A549 (cell line): ENCODE data around the gene ICAM4. TPM values are rescaled to one million over a fixed set of nuclear protein-coding genes. Genes with fewer than 3 reads are reported as not detected.

Source experiments
- ATAC-seq, 2 experiments: fragments of 200-7000 bp in 1 of 2; fragments of >200 bp in 1 of 2; cut with Nextera tagmentation in 1 of 2; cut with Tn5 transposase in 1 of 2; 3 replicates each; pipeline versions ENCODE4 v1.8.0 to v1.9.1; 2018 to 2020; ENCODE audit warnings: mild to moderate bottlenecking in 1 of 2, moderate library complexity in 1 of 2
- CTCF ChIA-PET: fragments of 300-600 bp; sonication (Branson Sonifier 250); formaldehyde crosslinking; extraction: SDS; loops from one replicate; lab custom pipeline; 2021; ENCODE audit warnings: antibody characterized with exemption, inconsistent platforms; lab: Yijun Ruan, JAX
- POLR2A ChIA-PET: fragments of 350-600 bp; formaldehyde crosslinking; extraction: SDS; loops from one replicate; lab custom pipeline; 2021; ENCODE audit warnings: antibody characterized with exemption, inconsistent platforms; lab: Yijun Ruan, JAX
- DNase-seq, 2 experiments: peaks; one replicate each; pipeline versions ENCODE4 v3.0.0 to v3.0.0-alpha.2; 2011 to 2016; ENCODE audit warnings: low read depth in 1 of 2, low spot score in 1 of 2
- FAIRE-seq: peaks from 2 replicates; lab custom pipeline; 2011; peaks lifted over from hg19 to GRCh38; lab: Jason Lieb, UNC
- H3K27ac ChIP-seq, 2 experiments: fragments of >200 bp; sonication (Bioruptor Twin); formaldehyde crosslinking; 3 replicates each; pipeline ENCODE4 v1.5.1; 2016 to 2017
- H3K4me1 ChIP-seq: fragments of >200 bp; sonication (Bioruptor Twin); formaldehyde crosslinking; 3 replicates; pipeline ENCODE4 v1.6.1; 2016
- H3K4me2 ChIP-seq: fragments of >200 bp; sonication (Bioruptor Twin); formaldehyde crosslinking; 3 replicates; pipeline ENCODE4 v1.6.1; 2016
- H3K4me3 ChIP-seq: fragments of >200 bp; sonication (Bioruptor Twin); formaldehyde crosslinking; 3 replicates; pipeline ENCODE4 v1.5.1; 2016
- H3K9me3 ChIP-seq: fragments of >200 bp; sonication (Bioruptor Twin); formaldehyde crosslinking; 3 replicates; pipeline ENCODE4 v1.6.1; 2016
- ATOH8 ChIP-seq: fragments of 250-450 bp; sonication (Bioruptor Pico); IDR thresholded peaks from 2 replicates; pipeline ENCODE4 v1.5.0; 2020; ENCODE audit warnings: low read depth, mild to moderate bottlenecking, moderate library complexity
- CBX2 ChIP-seq: fragments of 200-600 bp; sonication (generic); IDR thresholded peaks from 2 replicates; pipeline ENCODE4 v1.6.1; 2016; ENCODE audit warnings: low read depth, mild to moderate bottlenecking, borderline replicate concordance
- CEBPB ChIP-seq, 2 experiments: fragments of >200 bp in 1 of 2; sonication (Bioruptor Twin) in 1 of 2; formaldehyde crosslinking in 1 of 2; IDR thresholded peaks; 2 replicates each; pipeline ENCODE4 v1.6.1; 2012 to 2016
- CHD2 ChIP-seq: fragments of 150-350 bp; IDR thresholded peaks from 2 replicates; pipeline ENCODE4 v1.6.1; 2014; ENCODE audit warnings: low read length; ENCODE audit not compliant: partially characterized antibody
- E2F6 ChIP-seq: IDR thresholded peaks from 2 replicates; pipeline ENCODE4 v1.6.1; 2012; ENCODE audit warnings: low read depth, borderline replicate concordance
- FOSB ChIP-seq: fragments of 250-450 bp; sonication (Bioruptor Pico); IDR thresholded peaks from 2 replicates; pipeline ENCODE4 v1.5.0; 2020; ENCODE audit warnings: mild to moderate bottlenecking, moderate library complexity
- FOSL2 ChIP-seq, 2 experiments: fragments of 450-650 bp in 1 of 2; fragments of >200 bp in 1 of 2; sonication (Bioruptor Twin) in 1 of 2; formaldehyde crosslinking; IDR thresholded peaks; 2 replicates each; pipeline versions ENCODE4 v1.5.0 to v1.6.1; 2016 to 2020; ENCODE audit warnings: mild to moderate bottlenecking in 1 of 2, moderate library complexity in 1 of 2
- FOXS1 ChIP-seq: fragments of 250-450 bp; sonication (Bioruptor Pico); IDR thresholded peaks from 2 replicates; pipeline ENCODE4 v1.5.0; 2020; ENCODE audit warnings: mild to moderate bottlenecking, moderate library complexity
- HES2 ChIP-seq: fragments of >200 bp; sonication (Bioruptor Twin); formaldehyde crosslinking; IDR thresholded peaks from 2 replicates; pipeline ENCODE4 v1.6.1; 2016
- HOXA7 ChIP-seq: fragments of 250-450 bp; sonication (Bioruptor Pico); IDR thresholded peaks from 2 replicates; pipeline ENCODE4 v1.5.0; 2020; ENCODE audit warnings: mild to moderate bottlenecking, moderate library complexity
- HOXB13 ChIP-seq: fragments of 250-450 bp; sonication (Bioruptor Pico); IDR thresholded peaks from 2 replicates; pipeline ENCODE4 v1.5.0; 2020; ENCODE audit warnings: low read depth, mild to moderate bottlenecking, moderate library complexity
- KDM1A ChIP-seq: fragments of 200-600 bp; sonication (generic); IDR thresholded peaks from 2 replicates; pipeline ENCODE4 v1.6.1; 2016; ENCODE audit warnings: low read depth, mild to moderate bottlenecking
- MAX ChIP-seq: IDR thresholded peaks from 2 replicates; pipeline ENCODE4 v1.6.1; 2012
- MAZ ChIP-seq: fragments of 150-350 bp; IDR thresholded peaks from 2 replicates; pipeline ENCODE4 v1.6.1; 2014; ENCODE audit warnings: antibody characterized with exemption, low read depth, low read length, borderline replicate concordance
- NPAS2 ChIP-seq: fragments of 250-450 bp; sonication (Bioruptor Pico); IDR thresholded peaks from 2 replicates; pipeline ENCODE4 v1.8.0; 2022; ENCODE audit warnings: mild to moderate bottlenecking, moderate library complexity, borderline replicate concordance
- NR3C1 ChIP-seq: fragments of >200 bp; sonication (Bioruptor Twin); formaldehyde crosslinking; IDR thresholded peaks from 3 replicates; pipeline ENCODE4 v1.6.1; 2017
- PBX3 ChIP-seq: IDR thresholded peaks from 2 replicates; pipeline ENCODE4 v1.6.1; 2012
- POLR2A ChIP-seq: IDR thresholded peaks from 2 replicates; pipeline ENCODE4 v1.6.1; 2012; ENCODE audit warnings: mild to moderate bottlenecking, low read length
- RARB ChIP-seq: fragments of 250-450 bp; sonication (Bioruptor Pico); IDR thresholded peaks from 2 replicates; pipeline ENCODE4 v1.8.0; 2021; ENCODE audit warnings: mild to moderate bottlenecking, moderate library complexity
- RCOR1 ChIP-seq: fragments of 150-350 bp; IDR thresholded peaks from 2 replicates; pipeline ENCODE4 v1.6.1; 2014; ENCODE audit warnings: antibody characterized with exemption, low read length, low read depth
- REST ChIP-seq: fragments of 200-600 bp; sonication (generic); IDR thresholded peaks from 2 replicates; pipeline ENCODE4 v1.6.1; 2016; ENCODE audit warnings: antibody characterized with exemption, mild to moderate bottlenecking, moderate library complexity
- RFX5 ChIP-seq: fragments of 450-650 bp; IDR thresholded peaks from 2 replicates; pipeline ENCODE4 v1.7.1; 2014; ENCODE audit warnings: antibody characterized with exemption, mild to moderate bottlenecking, moderate library complexity
- ZFP36 ChIP-seq: fragments of 450-650 bp; IDR thresholded peaks from 2 replicates; pipeline ENCODE4 v1.6.1; 2014; ENCODE audit warnings: borderline replicate concordance; ENCODE audit not compliant: partially characterized antibody
- ZNF302 ChIP-seq: fragments of 250-450 bp; sonication (Bioruptor Pico); IDR thresholded peaks from 2 replicates; pipeline ENCODE4 v1.9.0; 2021; ENCODE audit warnings: inconsistent platforms, mild to moderate bottlenecking, moderate library complexity
- WGBS: methylation state at CpG from one replicate; pipeline ENCODE4 v1.1.6; 2017; ENCODE audit errors: missing lambda C conversion rate; 5-methylcytosine and 5-hydroxymethylcytosine counted together
- polyA plus RNA-seq, 4 experiments: library from polyadenylated mRNA; depleted of rRNA in 3 of 4; stranded (reverse); fragments of >200 nt; fragmentation: RNase III in 1 of 4; extraction: RNeasy Plus Mini Kit Qiagen cat#74134 plus additional on column Dnase treatment in 1 of 4; gene quantifications; 2 replicates in 3 of 4; 3 replicates in 1 of 4; pipeline ENCODE4 v1.2.3, GENCODE V29; 2011 to 2017

ICAM4 gene
- polyA plus RNA-seq, 2 of the 4 experiments (the other 2 are of a cell fraction): not detected

- no peak for DNase-seq
- H3K4me2 ChIP-seq: no peak overlapping the region
- no peak for FAIRE-seq
- POLR2A ChIA-PET: no interaction called here
- no peak overlapping the region for H3K27ac ChIP-seq
- H3K4me3 ChIP-seq: no peak overlapping the region
- H3K9me3 ChIP-seq: no peaks in the 10 kb centered on the region
- WGBS: 90% methylated on average over 3 of the region's 3 CpGs
- CTCF ChIA-PET: interaction anchor here (1.2 to 1.3 kb wide), 2 partner anchors 14 to 134 kb away, joined by 3 read pairs; no protein-coding TSS in a partner anchor
- no peak for ATAC-seq
- no peak for TF ChIP-seq CBX2
- no peak for TF ChIP-seq RFX5
- no peak for TF ChIP-seq ZNF302
- TF ChIP-seq PBX3: no peak
- TF ChIP-seq POLR2A: no peak
- TF ChIP-seq HOXB13 (CRISPR knock-in tag): no peak
- no peak for TF ChIP-seq RARB (CRISPR knock-in tag)
- TF ChIP-seq KDM1A: no peak
- no peak for TF ChIP-seq HOXA7 (CRISPR knock-in tag)
- TF ChIP-seq NPAS2 (CRISPR knock-in tag): no peak
- TF ChIP-seq ZFP36: no peak
- TF ChIP-seq, all 56 proteins: peak for 0
- H3K4me1 ChIP-seq: no peaks in the 10 kb centered on the region
These were observed 32.5 kb upstream of the ICAM4 start for GRCh38 chr19:10254244-10254643.

- ATAC-seq: no peak
- CTCF ChIA-PET: interaction anchor here (0.6 to 1.3 kb wide), 4 partner anchors 13 to 133 kb away, joined by 3 to 5 read pairs (median 3); no protein-coding TSS in a partner anchor
- H3K4me2 ChIP-seq: no peak overlapping the region
- peaks cover 7% of the 10 kb centered on the region; the same call in 2 of the 3 replicates for H3K4me1 ChIP-seq
- H3K9me3 ChIP-seq: no peaks in the 10 kb centered on the region
- WGBS: 79% methylated on average over 2 of the region's 2 CpGs
- no peak for FAIRE-seq
- no peak for TF ChIP-seq ATOH8 (CRISPR knock-in tag)
- no peak for TF ChIP-seq REST
- no peak for TF ChIP-seq CBX2
- no peak for TF ChIP-seq NR3C1
- TF ChIP-seq CEBPB (IDR thresholded peaks at IDR 0.05): no peak
- TF ChIP-seq MAZ: no peak
- TF ChIP-seq HES2: no peak
- TF ChIP-seq, all 56 proteins: peak for 0
- POLR2A ChIA-PET: no interaction called here
- no peak overlapping the region for H3K27ac ChIP-seq
- no peak for DNase-seq
- H3K4me3 ChIP-seq: no peak overlapping the region
These were observed 31.4 kb upstream of the ICAM4 start for GRCh38 chr19:10255358-10255757.

GRCh38 chr19:10256551-10256950, 30.2 kb upstream of the ICAM4 start:
- H3K9me3 ChIP-seq: no peaks in the 10 kb centered on the region
- no peak for ATAC-seq
- H3K4me3 ChIP-seq: no peak overlapping the region
- no peak for FAIRE-seq
- peaks cover 15% of the 10 kb centered on the region; the same call in 2 of the 3 replicates for H3K4me1 ChIP-seq
- H3K4me2 ChIP-seq: no peak overlapping the region
- ChIA-PET POLR2A (no interaction called here), CTCF (interaction anchor here (0.6 to 5.3 kb wide), 6 partner anchors 12 to 323 kb away, joined by 3 to 74 read pairs (median 4); partner anchors contain the start of genes CDC37 and ICAM5)
- no peak for DNase-seq
- H3K27ac ChIP-seq: no peak overlapping the region
- WGBS: 90% methylated on average over 9 of the region's 18 CpGs
- TF ChIP-seq RCOR1: no peak
- no peak for TF ChIP-seq FOSL2 (IDR thresholded peaks at IDR 0.05)
- TF ChIP-seq FOSL2 (CRISPR knock-in tag; IDR thresholded peaks at IDR 0.05): no peak
- no peak for TF ChIP-seq CHD2
- no peak for TF ChIP-seq FOSB (CRISPR knock-in tag)
- TF ChIP-seq CBX2: no peak
- TF ChIP-seq FOXS1 (CRISPR knock-in tag): no peak
- no peak for TF ChIP-seq MAX
- TF ChIP-seq E2F6: no peak
